Activated T-cell treated with anti-CD3 and anti-CD28 coated beads, Interleukin-2, amount 50 U/mL, for 48 hours (primary cell): ENCODE data around the gene POLL.
"Not testable (repeated sequence)": the region's sequence is repeated elsewhere in the genome, so short reads cannot be mapped to it uniquely, and the experiment has no call there.

Experiments used
- DNase-seq, 2 experiments: peaks; one replicate each; pipeline ENCODE4 v3.0.0-alpha.2; 2020

Gene POLL

DNA sequence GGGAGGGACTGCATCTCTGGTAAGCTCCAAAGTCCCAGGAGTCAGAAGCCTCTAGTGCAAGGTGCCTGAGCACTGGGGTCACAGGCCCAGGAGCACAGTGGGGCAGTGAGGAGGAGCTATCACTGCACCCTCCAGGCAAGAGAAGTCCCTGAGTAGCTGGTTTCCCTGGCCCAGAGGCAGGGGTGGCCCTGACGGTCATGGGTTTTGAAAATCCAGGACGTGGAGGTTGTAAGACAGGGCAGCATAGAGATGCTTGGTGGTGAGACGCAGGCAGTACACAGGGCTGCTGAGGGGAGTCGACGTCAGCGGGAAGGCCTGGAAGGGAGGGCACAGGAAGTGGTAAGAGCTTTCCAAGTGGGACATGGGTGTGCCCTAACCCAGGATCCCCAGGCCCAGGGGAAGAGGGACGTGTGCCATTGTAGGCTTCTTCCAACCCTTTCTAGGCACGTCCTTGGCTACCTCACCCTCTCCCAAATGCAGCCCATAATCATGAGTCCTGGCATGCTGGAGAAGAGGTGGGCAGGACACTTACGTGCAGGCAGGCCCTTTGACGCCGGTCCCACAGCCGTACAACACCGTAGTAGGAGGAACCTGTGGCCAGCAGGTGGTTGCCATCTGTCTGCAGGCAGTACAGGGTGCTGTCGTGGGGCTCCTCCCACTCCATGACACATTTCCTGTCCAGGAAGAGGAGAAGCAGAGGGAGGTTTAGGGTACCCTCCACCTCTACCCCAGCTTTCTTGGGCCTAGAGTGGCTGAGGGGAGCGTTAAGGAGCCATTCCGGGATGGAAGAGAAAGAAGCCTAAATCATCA is 23.2 kb upstream of the POLL start:
- peak; percentile 34 to 39 for DNase-seq

DNA sequence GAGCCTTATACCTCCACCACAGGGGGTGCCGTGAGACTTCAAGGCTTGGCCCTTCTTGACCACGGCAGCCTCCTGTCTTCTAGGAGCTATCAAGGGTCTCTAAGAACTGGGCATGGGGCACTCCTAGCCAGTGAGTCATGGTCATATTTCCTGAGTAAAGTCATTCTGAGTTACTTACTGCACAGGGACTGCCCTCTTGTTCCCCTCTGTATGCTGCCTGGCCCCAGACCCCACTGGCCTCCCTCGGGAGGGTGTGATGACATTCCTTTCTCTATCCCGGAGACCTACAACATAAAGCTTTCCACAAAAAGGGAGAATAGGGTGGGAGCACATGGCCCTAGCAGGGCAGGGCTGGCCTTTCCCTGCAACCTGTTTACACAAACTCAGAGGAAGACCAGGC is 21.4 kb upstream of the POLL start:
- DNase-seq = no peak

DNA sequence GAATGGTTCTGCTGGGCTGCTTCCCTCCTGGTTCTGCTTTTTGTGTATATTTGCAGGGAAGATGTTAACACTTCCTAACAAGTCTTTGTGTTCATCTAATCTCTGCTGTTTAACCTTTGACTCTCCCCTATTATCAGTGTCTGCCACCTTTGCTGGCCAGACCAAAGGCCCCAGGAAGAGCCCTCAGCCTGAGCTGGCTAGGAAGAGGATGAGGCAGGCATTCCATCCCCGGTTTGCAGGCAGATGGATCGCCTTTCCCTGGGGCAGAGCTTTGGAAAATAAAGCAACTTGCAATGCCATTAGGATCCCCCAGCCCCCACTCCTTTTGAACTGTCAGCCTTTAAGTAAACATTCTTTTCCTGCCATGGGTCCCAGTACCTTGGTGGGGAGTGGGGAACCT is 19.1 kb upstream of the POLL start:
- DNase-seq = no peak

DNA sequence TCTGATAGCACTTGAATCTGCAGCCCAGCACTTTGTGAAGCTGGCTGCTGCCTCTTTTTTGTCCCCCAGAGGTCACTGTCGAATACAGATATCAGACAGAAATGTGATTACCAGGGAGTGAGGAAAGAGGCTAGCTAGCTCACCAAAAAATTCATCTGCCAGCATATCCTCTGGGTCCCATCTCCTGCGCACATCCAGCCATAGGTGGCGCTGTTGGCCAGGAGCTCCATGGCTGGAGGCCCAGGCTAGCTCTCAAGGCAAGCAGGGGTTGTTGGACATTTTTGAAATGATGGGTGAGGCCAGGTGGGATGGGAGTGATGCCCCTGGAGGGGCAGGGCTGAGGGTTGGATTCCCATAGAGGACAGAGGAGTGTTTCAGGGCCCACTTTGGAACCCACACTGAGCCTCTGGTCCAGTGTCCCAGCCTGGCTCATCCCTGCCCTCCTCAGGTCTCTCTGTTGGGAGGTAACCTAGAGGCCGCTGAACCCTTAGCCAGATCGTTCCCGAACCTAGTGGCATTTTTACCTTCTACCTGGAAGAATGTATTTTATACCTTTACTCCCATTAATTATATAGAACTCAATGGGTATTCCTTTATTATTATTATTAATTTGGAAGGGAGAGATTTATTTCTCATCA is 14.8 kb upstream of the POLL start:
- DNase-seq = peak; percentile 76 to 77

DNA sequence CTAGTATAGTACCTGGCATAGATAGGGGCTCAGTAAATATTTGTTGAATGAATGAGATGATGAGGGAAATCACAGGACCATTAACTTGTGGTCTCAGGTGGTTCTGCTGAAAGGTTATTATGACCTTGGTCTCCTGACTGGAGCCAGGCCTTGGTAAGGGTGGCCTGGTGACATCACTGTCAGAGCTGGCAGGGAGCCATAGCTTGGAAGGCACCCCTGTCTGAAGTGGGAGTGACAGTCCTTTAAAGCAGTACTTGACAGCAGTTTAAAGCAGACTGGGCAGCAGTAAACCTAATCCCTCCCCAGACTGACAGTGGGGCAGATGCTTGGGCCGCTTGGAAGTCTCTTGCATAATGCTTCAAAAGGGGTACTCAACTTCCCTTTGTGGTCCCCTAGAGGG is 13.5 kb upstream of the POLL start:
- no peak for DNase-seq

DNA sequence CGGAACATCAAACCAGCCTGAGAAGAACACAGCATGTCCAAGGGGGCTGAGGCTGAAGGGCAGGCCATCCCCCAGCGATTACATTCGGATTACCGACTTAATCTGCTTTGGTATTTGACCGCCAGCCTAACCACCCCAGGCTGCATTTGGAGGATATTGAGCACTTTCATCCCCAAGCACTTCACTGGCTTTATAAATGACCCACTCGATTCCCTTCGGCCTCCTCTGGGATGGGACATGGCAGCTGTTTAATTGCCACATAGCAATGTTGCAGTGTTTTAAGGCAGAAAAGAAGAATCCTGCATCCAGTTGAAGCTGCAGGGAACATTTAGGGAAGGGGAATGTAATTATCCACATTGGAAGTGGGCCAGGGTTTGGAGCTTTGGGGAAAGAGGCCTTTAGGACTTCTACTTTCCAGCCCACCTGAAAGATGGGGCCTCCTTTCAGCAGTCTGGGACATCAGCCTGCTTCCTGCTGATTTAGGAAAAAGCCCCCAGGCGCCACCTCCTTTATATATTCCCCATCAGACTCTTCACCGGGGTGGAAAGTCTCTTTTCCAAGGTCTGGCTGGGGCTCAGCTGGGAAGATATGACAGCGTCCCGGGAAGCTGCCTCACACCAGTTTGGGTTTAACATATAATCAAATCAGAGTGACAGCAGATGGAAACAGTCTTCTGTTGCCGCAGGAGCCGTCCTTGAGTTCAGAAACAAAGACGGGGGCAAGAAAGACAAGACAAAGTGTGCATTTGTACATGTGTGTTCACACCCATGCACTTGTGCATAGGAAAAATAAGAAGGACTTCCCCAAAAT is 9.2 kb upstream of the POLL start:
- no peak for DNase-seq

DNA sequence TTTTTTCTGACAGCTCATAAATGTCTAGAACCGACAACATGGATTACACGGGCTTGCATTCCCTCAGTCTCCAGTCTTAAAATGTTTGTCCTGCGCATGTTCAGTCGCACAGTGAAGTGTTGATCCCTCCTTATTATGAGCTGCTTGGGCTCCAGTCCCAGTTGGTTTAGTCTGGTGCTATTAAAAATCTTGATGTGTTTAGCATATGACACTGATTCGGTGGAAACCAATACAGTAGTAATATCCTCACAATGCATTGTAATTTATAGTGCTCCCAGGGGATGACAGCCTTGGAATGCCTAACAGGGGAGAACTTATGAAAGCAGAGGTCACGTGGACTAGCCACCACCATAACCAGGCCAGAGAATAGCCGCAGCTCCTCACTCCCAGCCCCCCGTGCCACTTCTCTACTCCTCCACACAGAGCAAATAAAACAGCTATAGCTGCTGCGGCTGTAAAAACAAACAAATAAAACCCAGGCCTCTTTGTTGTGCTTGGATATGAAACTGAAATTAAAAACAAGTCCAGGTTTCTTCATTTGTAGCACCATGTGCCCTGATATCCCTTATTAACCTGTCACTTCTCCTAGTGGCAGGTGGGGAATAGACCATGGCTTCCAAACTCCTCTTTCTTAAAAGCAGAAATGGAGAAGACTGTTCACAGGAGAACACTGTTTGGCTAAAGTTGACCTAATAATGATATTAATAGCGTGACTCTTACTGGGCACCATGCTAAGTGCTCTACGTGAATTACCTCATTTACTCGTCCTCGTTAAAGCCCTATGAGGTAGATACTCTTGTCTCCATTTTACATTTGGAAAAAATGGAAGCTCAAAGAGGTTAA is 7.8 kb upstream of the POLL start:
- no peak for DNase-seq

DNA sequence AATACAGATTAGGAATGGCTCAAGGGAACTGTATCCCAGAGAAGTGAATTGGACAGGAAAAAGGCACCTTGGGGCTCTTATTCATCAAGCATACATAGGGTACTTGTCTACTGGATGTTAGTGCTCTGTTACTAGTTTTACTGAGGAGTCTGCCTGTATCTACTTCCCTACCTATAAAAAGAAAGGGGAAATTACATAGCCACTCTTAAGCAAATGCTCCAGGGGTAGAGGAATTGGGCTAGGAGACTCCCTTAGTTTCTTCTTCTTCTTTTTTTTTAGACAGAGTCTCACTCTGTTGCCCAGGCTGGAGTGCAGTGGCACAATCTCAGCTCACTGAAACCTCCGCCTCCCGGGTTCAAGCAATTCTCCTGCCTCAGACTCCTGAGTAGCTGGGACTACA is 5.3 kb upstream of the POLL start:
- DNase-seq = not testable (repeated sequence)

DNA sequence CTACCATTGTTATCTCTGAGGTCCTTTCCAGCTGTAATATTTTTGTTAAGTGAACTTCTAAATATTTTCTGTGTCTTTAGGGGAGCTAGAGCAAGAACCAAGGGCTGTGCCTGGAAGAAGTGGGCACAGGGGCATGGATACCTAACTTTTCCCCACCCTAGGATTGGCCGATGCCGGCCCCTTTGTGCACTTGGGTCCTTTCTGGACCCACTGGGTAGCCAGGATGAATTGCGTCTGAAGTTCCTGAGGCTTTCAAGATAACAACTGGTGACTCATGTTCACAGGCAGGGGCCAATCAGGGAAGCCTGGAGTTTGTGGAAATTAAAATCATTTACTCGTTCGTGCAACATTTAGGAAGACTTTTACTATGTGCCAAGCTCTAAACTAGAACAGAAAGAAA is 822 bp upstream of the POLL start:
- no peak for DNase-seq

DNA sequence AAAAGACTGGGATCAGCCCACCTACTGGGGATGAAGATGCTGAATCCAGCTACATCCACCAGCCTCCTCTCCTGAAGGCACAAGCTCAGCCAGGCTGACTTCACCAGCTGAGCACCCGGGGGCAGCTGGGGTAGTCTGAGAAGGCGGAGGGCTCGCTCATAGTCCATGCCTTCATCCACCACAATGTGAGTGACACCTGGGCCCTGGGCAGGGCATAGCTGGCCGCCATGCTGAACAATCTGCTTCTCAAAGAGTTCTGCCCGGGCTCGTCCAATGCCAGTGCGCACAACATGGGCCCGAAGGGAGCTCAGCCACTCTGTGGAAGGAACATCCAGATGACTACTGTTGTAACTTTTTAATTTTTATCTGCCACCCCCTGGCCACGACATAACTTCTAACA is 2.2 kb downstream of the POLL start:
- no peak for DNase-seq

DNA sequence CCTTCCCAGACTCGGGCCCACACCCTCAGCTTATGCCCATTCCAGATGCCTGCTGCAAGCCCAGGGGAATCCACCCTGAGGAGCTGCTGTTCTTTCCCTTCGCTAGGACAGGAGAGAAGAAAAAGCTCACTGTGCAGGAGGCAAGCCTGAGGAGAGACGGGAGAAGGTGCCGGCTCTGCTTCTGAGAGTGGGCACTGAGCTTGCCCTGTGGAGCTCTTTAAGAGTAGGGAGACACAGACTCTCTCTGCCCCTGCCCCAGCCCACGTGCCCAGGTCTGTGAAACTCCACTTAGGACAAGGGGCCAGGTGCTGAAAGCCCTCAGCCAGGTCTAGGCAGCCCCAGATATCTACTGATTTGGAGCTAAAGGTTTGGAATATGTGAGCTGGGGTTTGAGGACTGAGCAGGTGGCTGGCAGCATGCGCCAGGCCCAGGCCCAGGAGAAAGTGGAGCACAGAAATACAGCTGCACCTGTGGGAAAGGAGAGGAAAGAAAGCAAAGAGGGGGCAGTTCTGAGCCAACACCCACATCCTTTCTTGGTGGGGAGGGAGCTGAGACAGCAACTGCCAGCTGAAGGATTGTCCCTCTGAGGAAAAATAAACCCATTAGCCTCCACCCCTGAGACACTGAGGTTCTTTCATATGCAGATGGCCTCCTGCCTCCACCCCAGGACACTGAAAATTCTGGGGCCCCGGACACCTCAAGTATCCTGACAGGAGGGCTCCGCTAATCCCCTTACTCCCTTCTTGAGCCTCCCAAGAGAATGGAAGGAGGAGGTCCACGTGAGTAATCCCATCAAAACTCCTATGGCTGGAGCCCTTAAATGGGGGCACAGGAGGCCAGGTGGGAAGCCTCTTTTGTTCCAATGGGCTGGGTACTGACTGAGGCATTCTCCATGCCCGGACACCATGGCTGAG is 7.3 kb downstream of the POLL start:
- DNase-seq = no peak

DNA sequence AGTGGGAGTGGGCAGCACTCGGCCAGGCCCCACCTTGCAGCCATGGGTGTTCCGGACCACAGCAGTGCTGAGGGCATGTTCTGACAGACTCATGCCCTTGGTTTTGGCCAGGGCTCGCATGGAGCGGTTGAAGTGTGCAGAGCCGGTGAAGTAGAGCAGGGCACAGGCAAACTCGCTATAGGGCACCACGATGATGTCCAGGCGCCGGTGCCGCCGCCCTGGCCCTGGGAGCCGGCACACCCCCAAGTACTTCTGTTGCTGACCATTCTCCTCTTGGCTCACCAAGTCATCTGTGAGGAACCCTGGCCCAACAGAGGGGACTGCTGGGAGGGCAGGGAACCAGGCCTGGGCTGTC is 8.6 kb downstream of the POLL start:
- no peak for DNase-seq

DNA sequence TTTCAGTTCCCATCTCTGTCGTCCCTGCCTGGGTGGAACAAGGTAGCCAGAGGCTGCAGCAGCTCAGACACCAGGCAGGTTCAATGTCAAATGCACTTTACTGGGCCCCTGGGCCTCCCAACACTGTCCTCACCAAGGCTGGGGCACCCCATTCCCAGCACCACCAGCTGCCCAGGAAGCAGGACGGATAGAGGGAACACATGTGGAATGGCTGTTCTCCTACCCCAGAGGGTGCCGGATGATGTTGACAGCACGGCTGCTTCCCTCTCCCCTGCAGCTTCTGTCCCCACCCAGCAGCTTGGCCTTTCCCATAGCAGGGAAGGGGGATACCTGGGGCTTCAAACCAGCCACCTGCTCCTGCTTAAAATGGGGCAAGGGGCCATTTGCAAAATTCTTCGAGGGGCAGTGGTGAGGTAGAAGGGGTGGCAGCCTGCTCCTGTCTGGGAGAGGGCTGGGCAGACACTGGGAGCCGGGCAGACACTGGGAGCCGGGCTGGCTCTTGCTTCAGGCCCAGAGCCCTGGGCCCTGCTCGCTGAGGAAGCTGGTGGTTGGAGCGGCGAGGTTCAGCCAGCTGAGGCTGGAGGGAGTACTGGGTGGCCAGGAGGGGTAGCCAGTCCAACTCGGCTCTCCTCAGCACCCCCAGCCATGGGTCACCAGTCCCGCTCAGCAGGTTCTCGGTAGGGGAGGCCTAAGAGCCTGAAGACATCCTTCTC is 9.1 kb downstream of the POLL start:
- no peak for DNase-seq

DNA sequence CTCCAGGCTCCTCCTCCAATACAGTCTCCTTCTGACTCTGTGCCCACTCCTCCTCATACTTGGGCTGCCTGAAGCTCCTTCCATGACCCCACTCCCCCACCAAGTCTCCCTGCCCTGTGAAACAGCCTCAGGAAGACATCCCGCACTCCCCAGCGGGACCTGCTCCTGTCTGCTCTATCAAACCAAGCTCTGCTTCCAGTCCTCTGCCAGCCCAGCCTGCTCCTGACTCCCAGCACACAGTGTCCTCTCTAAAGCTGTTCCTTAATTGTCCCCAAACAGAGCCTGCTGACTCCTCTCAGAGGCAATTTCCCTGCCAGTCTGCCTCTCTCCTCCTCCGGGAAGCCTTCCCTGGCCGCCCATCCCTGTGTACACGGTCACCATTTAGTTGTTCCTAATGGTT is 9.9 kb downstream of the POLL start:
- no peak for DNase-seq

DNA sequence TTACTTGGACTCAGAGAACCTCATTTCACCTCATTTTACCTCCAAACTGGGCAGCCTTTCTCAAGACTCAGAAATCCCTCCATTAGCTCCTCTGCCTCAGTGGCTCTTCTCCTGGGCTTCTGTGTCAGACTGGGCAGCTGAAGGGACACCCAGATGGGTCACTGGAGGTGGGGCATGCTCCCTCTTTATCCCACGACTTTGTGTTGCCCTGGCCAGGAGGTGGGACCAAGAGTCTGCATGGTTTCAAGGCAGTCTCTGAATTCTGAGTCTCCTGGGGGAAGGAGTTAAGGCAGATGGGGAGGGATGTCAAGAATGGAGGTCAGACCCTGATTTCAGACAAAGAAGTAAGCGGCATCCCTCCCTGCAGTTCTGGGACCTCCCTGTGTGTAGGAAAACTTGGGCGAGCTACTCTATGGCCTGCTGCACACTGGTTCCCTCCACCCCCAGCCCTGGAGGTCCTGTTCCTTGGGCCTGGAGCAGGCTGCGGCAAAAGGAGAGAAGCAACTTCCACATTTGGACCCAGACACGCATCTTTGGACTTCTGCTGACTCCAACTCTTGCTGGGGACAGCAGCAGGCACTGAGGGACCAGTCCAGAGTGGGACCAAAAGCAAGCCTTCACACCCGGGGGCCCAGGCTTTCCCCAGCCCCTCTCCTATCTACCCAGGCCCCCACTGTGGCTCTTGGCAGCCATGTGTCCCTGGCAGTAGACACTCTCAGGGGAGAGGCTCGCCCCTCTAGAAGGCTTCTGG is 10.8 kb downstream of the POLL start:
- DNase-seq = no peak

DNA sequence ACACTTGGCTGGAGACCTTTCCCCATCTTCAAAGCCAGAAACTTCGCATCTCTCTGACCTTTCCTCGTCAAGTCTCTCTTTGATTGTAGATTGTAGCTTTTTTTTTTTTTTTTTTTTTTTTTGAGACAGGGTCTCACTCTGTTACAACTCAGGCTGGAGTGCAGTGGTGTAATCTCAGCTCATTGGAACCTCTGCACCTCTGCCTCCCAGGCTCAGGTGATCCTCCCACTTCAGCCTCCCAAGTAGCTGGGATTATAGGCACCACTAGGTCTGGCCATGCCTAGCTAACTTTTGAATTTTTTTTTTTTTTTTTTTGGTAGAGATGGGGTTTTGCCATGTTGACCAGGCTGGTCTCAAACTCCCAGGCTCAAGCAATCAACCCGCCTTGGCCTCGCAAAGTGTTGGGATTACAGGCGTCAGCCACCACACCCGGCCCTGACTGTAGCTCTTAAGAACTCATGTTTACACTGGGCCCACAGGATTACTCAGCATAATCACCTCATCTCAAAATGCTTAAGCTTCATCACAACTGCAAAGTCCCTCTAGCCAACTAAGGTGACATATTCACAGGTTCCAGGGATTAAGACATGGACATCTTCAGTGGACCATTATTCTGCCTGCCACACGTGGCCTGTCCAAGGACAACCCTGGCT is 11.7 kb downstream of the POLL start:
- DNase-seq = no peak

DNA sequence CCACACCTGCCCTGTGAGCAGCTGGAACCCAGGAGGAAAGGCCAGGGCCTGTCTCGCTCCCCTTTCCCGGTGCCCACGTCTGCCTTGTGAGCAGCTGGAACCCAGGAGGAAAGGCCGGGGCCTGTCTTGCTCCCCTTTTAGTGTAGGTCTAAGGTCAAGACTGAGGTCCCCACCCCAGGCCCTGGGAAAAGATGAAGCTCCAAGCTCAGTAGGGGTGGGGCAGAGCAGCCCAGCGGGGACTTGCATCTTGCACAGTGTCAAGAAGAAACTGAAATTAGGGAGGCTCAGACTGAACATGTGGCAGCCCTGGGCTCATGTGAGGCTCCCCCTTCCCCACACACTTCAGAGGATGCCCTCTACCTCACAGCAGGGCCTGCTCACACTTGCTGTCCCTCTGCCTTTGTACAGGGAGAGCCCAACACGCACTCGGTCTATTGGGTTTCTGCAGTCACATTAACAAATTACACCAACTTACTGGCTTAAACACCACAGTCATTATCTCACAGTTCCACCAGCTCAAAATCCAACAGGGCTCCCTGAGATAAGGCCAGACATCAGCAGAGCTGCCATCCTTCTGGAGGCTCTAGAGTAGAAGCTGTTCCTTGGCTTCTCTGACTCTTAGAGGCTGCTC is 12.4 kb downstream of the POLL start:
- no peak for DNase-seq

DNA sequence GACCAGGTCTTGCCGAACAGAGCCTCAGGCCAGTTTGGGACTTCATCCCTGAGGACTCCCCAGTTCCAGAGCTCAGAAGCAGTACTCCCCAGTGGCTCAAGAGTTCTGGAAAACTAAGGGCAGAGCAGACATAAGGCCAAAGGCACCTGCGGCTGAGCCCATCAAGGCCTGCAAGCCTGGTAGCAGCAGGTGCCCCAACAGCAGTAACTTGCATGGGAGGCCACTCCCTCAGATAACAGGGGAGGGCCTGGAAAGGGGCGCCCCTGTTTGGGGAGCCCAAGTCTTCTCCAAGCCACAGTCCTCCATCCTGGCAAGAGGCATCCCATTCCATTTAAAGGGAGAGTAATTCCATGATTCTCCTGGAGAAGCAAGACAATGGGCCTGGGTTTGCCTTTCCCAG is 13.0 kb downstream of the POLL start:
- DNase-seq = no peak
